Activated CD4-positive, alpha-beta T cell treated with anti-CD3 and anti-CD28 coated beads, Interleukin-2, amount 50 U/mL, for 24 hours (primary cell): ENCODE measurements around the gene EFCAB8.

ENCODE experiments used
- DNase-seq, 2 donors: peaks; one replicate each; pipeline ENCODE4 v3.0.0-alpha.2; 2020; ENCODE audit warnings: low read depth in 1 of 2, low spot score in 1 of 2

The EFCAB8 gene

GRCh38 chr20:32858701-32859372, at the start of gene EFCAB8:
Gene EFCAB8, plus strand, starts transcription at chr20:32858923. Its CDS starts 4,870 bp downstream, at chr20:32863793.
- DNase-seq: no peak

GRCh38 chr20:32809907-32810306, 48.8 kb upstream of the EFCAB8 start:
- DNase-seq: no peak

GRCh38 chr20:32810941-32811340, 47.8 kb upstream of the EFCAB8 start:
- DNase-seq: no peak

- no peak for DNase-seq
Measured at GRCh38 chr20:32811886-32812285, 46.8 kb upstream of the EFCAB8 start.

- DNase-seq: peak; percentile 80 to 84
Measured at GRCh38 chr20:32819992-32820697, 38.6 kb upstream of the EFCAB8 start.

GRCh38 chr20:32820698-32821377, 37.9 kb upstream of the EFCAB8 start:
- DNase-seq: no peak

GRCh38 chr20:32822225-32822624, 36.5 kb upstream of the EFCAB8 start:
- DNase-seq: no peak

- peak in 1 of 2 donors; percentile 17 for DNase-seq
Measured at GRCh38 chr20:32823078-32823477, 35.6 kb upstream of the EFCAB8 start.

- DNase-seq: no peak
Measured at GRCh38 chr20:32823737-32824588, 34.8 kb upstream of the EFCAB8 start.

- DNase-seq: no peak
Measured at GRCh38 chr20:32828029-32828680, 30.6 kb upstream of the EFCAB8 start.

GRCh38 chr20:32829311-32830005, 29.3 kb upstream of the EFCAB8 start:
- no peak for DNase-seq

- no peak for DNase-seq
Measured at GRCh38 chr20:32830437-32830836, 28.3 kb upstream of the EFCAB8 start.

GRCh38 chr20:32831982-32832381, 26.7 kb upstream of the EFCAB8 start:
- DNase-seq: no peak

- no peak for DNase-seq
Measured at GRCh38 chr20:32832664-32833063, 26.1 kb upstream of the EFCAB8 start.

- no peak for DNase-seq
Measured at GRCh38 chr20:32834972-32835371, 23.8 kb upstream of the EFCAB8 start.

GRCh38 chr20:32837157-32837556, 21.6 kb upstream of the EFCAB8 start:
- no peak for DNase-seq

- no peak for DNase-seq
Measured at GRCh38 chr20:32839227-32839981, 19.3 kb upstream of the EFCAB8 start.

GRCh38 chr20:32839982-32840285, 18.8 kb upstream of the EFCAB8 start:
- DNase-seq: no peak

- no peak for DNase-seq
Measured at GRCh38 chr20:32841174-32841573, 17.5 kb upstream of the EFCAB8 start.

GRCh38 chr20:32841632-32842031, 17.1 kb upstream of the EFCAB8 start:
- no peak for DNase-seq
